ENCODE measurements around the gene HLA-G. TPM values are rescaled to one million over a fixed set of nuclear protein-coding genes. Genes with fewer than 3 reads are reported as not detected.
"Not testable (repeated sequence)": the region's sequence is repeated elsewhere in the genome, so short reads cannot be mapped to it uniquely, and the experiment has no call there.

The HLA-G gene
- polyA plus RNA-seq (2013, experiment 1 of 2): not detected
- polyA plus RNA-seq (2013, experiment 2 of 2): not detected

- Histone ChIP-seq H2AK5ac (ENCODE audit: low read length, severe bottlenecking) (no peak within 1 kb of the TSS), H2BK120ac (ENCODE audit: low read depth, low read length) (no peak within 1 kb of the TSS), H3K23ac (ENCODE audit: low read length in 2 of 2) (no peak within 1 kb of the TSS), H4K91ac (ENCODE audit: low read length) (no peak within 1 kb of the TSS), H3K4me2 (ENCODE audit: low read length, poor library complexity, severe bottlenecking) (no peak within 1 kb of the TSS), H3K36me3 (ENCODE audit: control insufficient read depth in 1 of 2, insufficient read depth in 2 of 2, low read depth in 1 of 2, low read length in 2 of 2) (no peaks in the 10 kb centered on the region), H2BK12ac (ENCODE audit: low read length in 2 of 2) (no peak within 1 kb of the TSS), H4K8ac (ENCODE audit: low read length) (no peak within 1 kb of the TSS), H2AFZ (ENCODE audit: low read depth, low read length) (peak within 1 kb of the TSS; percentile 46), H3K27me3 (ENCODE audit: control insufficient read depth in 1 of 2, insufficient read depth in 1 of 2, low read length in 2 of 2) (peaks cover 41 to 59% of the 10 kb centered on the region in 2 experiments), H3K79me1 (replicated peaks; ENCODE audit: low read length, poor library complexity, severe bottlenecking) (no peaks in the 10 kb centered on the region), H3K27ac (ENCODE audit: low read length, poor library complexity, severe bottlenecking) (no peak within 1 kb of the TSS), H3K14ac (ENCODE audit: low read length in 2 of 2) (no peak within 1 kb of the TSS), H3K4me1 (ENCODE audit: control insufficient read depth, insufficient read depth, low read depth, low read length) (peaks cover 4% of the 10 kb centered on the region), H3K18ac (ENCODE audit: low read depth in 1 of 2, low read length in 2 of 2) (no peak within 1 kb of the TSS), H2BK5ac (ENCODE audit: low read depth, low read length, poor library complexity, severe bottlenecking) (no peak within 1 kb of the TSS), H3K9me3 (ENCODE audit: control insufficient read depth, low read length) (no peaks in the 10 kb centered on the region), H3K4me3 (ENCODE audit: insufficient read depth in 1 of 2, low read depth in 1 of 2, low read length in 2 of 2) (peak within 1 kb of the TSS in 1 of 2 experiments; percentile 63), H2BK15ac (ENCODE audit: low read depth, poor library complexity, severe bottlenecking) (no peak within 1 kb of the TSS), H3K4ac (ENCODE audit: low read depth in 1 of 2, low read length in 2 of 2) (no peak within 1 kb of the TSS), H3K9ac (ENCODE audit: low read length) (no peak within 1 kb of the TSS)
- WGBS: 15% methylated on average over 68 of the region's 75 CpGs
- DNase-seq: no peak
Measured at GRCh38 chr6:29827579-29828470, at the start of gene HLA-G. HLA-G (plus strand) TSS chr6:29827825; CDS start chr6:29827845, 20 bp downstream.

GRCh38 chr6:29780019-29780698 is 47.5 kb upstream of the HLA-G start:
- not testable (repeated sequence) for H3K4me1 ChIP-seq (ENCODE audit: control insufficient read depth, insufficient read depth, low read depth, low read length); H2BK5ac ChIP-seq (ENCODE audit: low read depth, low read length, poor library complexity, severe bottlenecking); H3K79me1 ChIP-seq (replicated peaks; ENCODE audit: low read length, poor library complexity, severe bottlenecking); H3K4me3 ChIP-seq (ENCODE audit: insufficient read depth in 1 of 2, low read depth in 1 of 2, low read length in 2 of 2); H3K27ac ChIP-seq (ENCODE audit: low read length, poor library complexity, severe bottlenecking); H3K18ac ChIP-seq (ENCODE audit: low read depth in 1 of 2, low read length in 2 of 2); H3K36me3 ChIP-seq (ENCODE audit: control insufficient read depth in 1 of 2, insufficient read depth in 2 of 2, low read depth in 1 of 2, low read length in 2 of 2); H3K14ac ChIP-seq (ENCODE audit: low read length in 2 of 2); H2BK120ac ChIP-seq (ENCODE audit: low read depth, low read length); H4K91ac ChIP-seq (ENCODE audit: low read length); H2BK12ac ChIP-seq (ENCODE audit: low read length in 2 of 2); H3K4ac ChIP-seq (ENCODE audit: low read depth in 1 of 2, low read length in 2 of 2); H2AK5ac ChIP-seq (ENCODE audit: low read length, severe bottlenecking); H3K4me2 ChIP-seq (ENCODE audit: low read length, poor library complexity, severe bottlenecking); H3K9me3 ChIP-seq (ENCODE audit: control insufficient read depth, low read length); H3K23ac ChIP-seq (ENCODE audit: low read length in 2 of 2); H2BK15ac ChIP-seq (ENCODE audit: low read depth, poor library complexity, severe bottlenecking); H4K8ac ChIP-seq (ENCODE audit: low read length); H3K9ac ChIP-seq (ENCODE audit: low read length); H2AFZ ChIP-seq (ENCODE audit: low read depth, low read length); DNase-seq
- peaks cover 7 to 21% of the 10 kb centered on the region in 2 experiments for H3K27me3 ChIP-seq (ENCODE audit: control insufficient read depth in 1 of 2, insufficient read depth in 1 of 2, low read length in 2 of 2)
- 69% methylated on average over 13 of the region's 13 CpGs for WGBS

GRCh38 chr6:29789176-29789575 is 38.4 kb upstream of the HLA-G start:
- H3K79me1 ChIP-seq (replicated peaks; ENCODE audit: low read length, poor library complexity, severe bottlenecking): no peaks in the 10 kb centered on the region
- H2BK12ac ChIP-seq (ENCODE audit: low read length in 2 of 2): no peak overlapping the region
- H3K4me3 ChIP-seq (ENCODE audit: insufficient read depth in 1 of 2, low read depth in 1 of 2, low read length in 2 of 2): no peak overlapping the region
- H2BK5ac ChIP-seq (ENCODE audit: low read depth, low read length, poor library complexity, severe bottlenecking): no peak overlapping the region
- H3K36me3 ChIP-seq (ENCODE audit: control insufficient read depth in 1 of 2, insufficient read depth in 2 of 2, low read depth in 1 of 2, low read length in 2 of 2): no peaks in the 10 kb centered on the region
- no peak overlapping the region for H3K4ac ChIP-seq (ENCODE audit: low read depth in 1 of 2, low read length in 2 of 2)
- WGBS: no CpG with 5 or more reads among the region's 1 CpG
- no peak overlapping the region for H3K9ac ChIP-seq (ENCODE audit: low read length)
- no peak overlapping the region for H3K4me2 ChIP-seq (ENCODE audit: low read length, poor library complexity, severe bottlenecking)
- H3K23ac ChIP-seq (ENCODE audit: low read length in 2 of 2): no peak overlapping the region
- no peak overlapping the region for H2BK15ac ChIP-seq (ENCODE audit: low read depth, poor library complexity, severe bottlenecking)
- no peak overlapping the region for H2AK5ac ChIP-seq (ENCODE audit: low read length, severe bottlenecking)
- H3K14ac ChIP-seq (ENCODE audit: low read length in 2 of 2): no peak overlapping the region
- H3K4me1 ChIP-seq (ENCODE audit: control insufficient read depth, insufficient read depth, low read depth, low read length): peaks cover 11% of the 10 kb centered on the region
- H3K9me3 ChIP-seq (ENCODE audit: control insufficient read depth, low read length): no peaks in the 10 kb centered on the region
- no peak overlapping the region for H2BK120ac ChIP-seq (ENCODE audit: low read depth, low read length)
- H3K27ac ChIP-seq (ENCODE audit: low read length, poor library complexity, severe bottlenecking): no peak overlapping the region
- H4K91ac ChIP-seq (ENCODE audit: low read length): no peak overlapping the region
- peaks cover 10 to 48% of the 10 kb centered on the region in 2 experiments for H3K27me3 ChIP-seq (ENCODE audit: control insufficient read depth in 1 of 2, insufficient read depth in 1 of 2, low read length in 2 of 2)
- H4K8ac ChIP-seq (ENCODE audit: low read length): no peak overlapping the region
- H2AFZ ChIP-seq (ENCODE audit: low read depth, low read length): no peak overlapping the region
- no peak overlapping the region for H3K18ac ChIP-seq (ENCODE audit: low read depth in 1 of 2, low read length in 2 of 2)
- DNase-seq: no peak

- 75% methylated on average over 2 of the region's 3 CpGs for WGBS
Measured at GRCh38 chr6:29790626-29791025, 37.0 kb upstream of the HLA-G start.

More at GRCh38 chr6:29790626-29791025, 37.0 kb upstream of the HLA-G start:
- H4K8ac ChIP-seq (ENCODE audit: low read length): no peak overlapping the region
- no peak overlapping the region for H3K4me2 ChIP-seq (ENCODE audit: low read length, poor library complexity, severe bottlenecking)
- peaks cover 10 to 52% of the 10 kb centered on the region in 2 experiments for H3K27me3 ChIP-seq (ENCODE audit: control insufficient read depth in 1 of 2, insufficient read depth in 1 of 2, low read length in 2 of 2)
- H3K23ac ChIP-seq (ENCODE audit: low read length in 2 of 2): no peak overlapping the region
- no peak overlapping the region for H4K91ac ChIP-seq (ENCODE audit: low read length)
- H2AFZ ChIP-seq (ENCODE audit: low read depth, low read length): no peak overlapping the region
- H3K4ac ChIP-seq (ENCODE audit: low read depth in 1 of 2, low read length in 2 of 2): no peak overlapping the region
- H2BK5ac ChIP-seq (ENCODE audit: low read depth, low read length, poor library complexity, severe bottlenecking): no peak overlapping the region
- no peaks in the 10 kb centered on the region for H3K36me3 ChIP-seq (ENCODE audit: control insufficient read depth in 1 of 2, insufficient read depth in 2 of 2, low read depth in 1 of 2, low read length in 2 of 2)
- H2AK5ac ChIP-seq (ENCODE audit: low read length, severe bottlenecking): no peak overlapping the region
- no peak overlapping the region for H3K14ac ChIP-seq (ENCODE audit: low read length in 2 of 2)
- no peak overlapping the region for H2BK15ac ChIP-seq (ENCODE audit: low read depth, poor library complexity, severe bottlenecking)
- H3K4me1 ChIP-seq (ENCODE audit: control insufficient read depth, insufficient read depth, low read depth, low read length): peaks cover 11% of the 10 kb centered on the region
- H3K27ac ChIP-seq (ENCODE audit: low read length, poor library complexity, severe bottlenecking): no peak overlapping the region
- H2BK120ac ChIP-seq (ENCODE audit: low read depth, low read length): no peak overlapping the region
- H3K79me1 ChIP-seq (replicated peaks; ENCODE audit: low read length, poor library complexity, severe bottlenecking): no peaks in the 10 kb centered on the region
- H3K4me3 ChIP-seq (ENCODE audit: insufficient read depth in 1 of 2, low read depth in 1 of 2, low read length in 2 of 2): no peak overlapping the region
- no peak overlapping the region for H3K18ac ChIP-seq (ENCODE audit: low read depth in 1 of 2, low read length in 2 of 2)
- no peak overlapping the region for H3K9ac ChIP-seq (ENCODE audit: low read length)
- no peak overlapping the region for H2BK12ac ChIP-seq (ENCODE audit: low read length in 2 of 2)
- DNase-seq: no peak
- H3K9me3 ChIP-seq (ENCODE audit: control insufficient read depth, low read length): no peaks in the 10 kb centered on the region

All from mesenchymal stem cell (in vitro differentiated cells and primary cell).